Kidney (tissue), 14 donors: ENCODE results near the gene FAF1. TPM values are rescaled to one million over a fixed set of nuclear protein-coding genes. Genes with fewer than 3 reads are reported as not detected.

ENCODE experiments used
- DNase-seq, 5 donors: peaks; one replicate each; pipeline ENCODE4 v3.0.0-alpha.2; 2013 to 2020
- FAIRE-seq: peaks from 2 replicates; lab custom pipeline; 2012; peaks lifted over from hg19 to GRCh38; lab: Jason Lieb, UNC
- H3K27ac ChIP-seq, 2 donors: one replicate each; pipeline ENCODE4 v1.7.0; 2013; ENCODE audit warnings: low read depth in 2 of 2, low read length in 2 of 2, inconsistent platforms in 1 of 2
- H3K27me3 ChIP-seq: one replicate; pipeline ENCODE4 v1.7.1; 2013; ENCODE audit warnings: low read length, inconsistent platforms; ENCODE audit not compliant: control insufficient read depth, insufficient read depth
- H3K36me3 ChIP-seq, 3 donors: one replicate each; pipeline versions ENCODE4 v1.7.0 to v1.7.1; 2013; ENCODE audit warnings: low read length in 3 of 3, control low read depth in 1 of 3, inconsistent platforms in 1 of 3; ENCODE audit not compliant: insufficient read depth in 3 of 3, control insufficient read depth in 2 of 3
- H3K4me1 ChIP-seq, 3 donors: one replicate each; pipeline versions ENCODE4 v1.7.0 to v1.7.1; 2013; ENCODE audit warnings: low read length in 3 of 3, inconsistent platforms in 1 of 3, low read depth in 1 of 3; ENCODE audit not compliant: control insufficient read depth in 2 of 3, insufficient read depth in 2 of 3
- H3K4me3 ChIP-seq, 3 donors: one replicate each; pipeline versions ENCODE4 v1.7.0 to v1.8.1; 2013; ENCODE audit warnings: low read length in 3 of 3, control low read depth in 1 of 3, inconsistent platforms in 1 of 3
- H3K9ac ChIP-seq, 3 donors: one replicate each; pipeline versions ENCODE4 v1.7.0 to v1.7.1; 2013; ENCODE audit warnings: low read length in 3 of 3, control low read depth in 1 of 3, inconsistent platforms in 1 of 3
- H3K9me3 ChIP-seq, 3 donors: one replicate each; pipeline versions ENCODE4 v1.7.0 to v1.7.1; 2013; ENCODE audit warnings: low read length in 3 of 3, control low read depth in 1 of 3, inconsistent platforms in 1 of 3; ENCODE audit not compliant: control insufficient read depth in 2 of 3, insufficient read depth in 1 of 3
- CTCF ChIP-seq: IDR thresholded peaks from 3 replicates; pipeline ENCODE4 v1.5.1; 2012; ENCODE audit warnings: mild to moderate bottlenecking, moderate library complexity, borderline replicate concordance; ENCODE audit not compliant: insufficient read depth; ENCODE audit errors: extremely low read depth
- intact Hi-C: fragments of 100-400 bp; cut with DNase I; formaldehyde crosslinking; loops from one replicate; pipeline ENCODE4 v1.11.1; 2022
- polyA plus RNA-seq: library from polyadenylated mRNA; stranded (reverse); fragments of 350-450 nt; fragmentation: Illumina TruSeq; extraction: RNeasy Lipid Tissue Mini Kit (QIAGEN cat#74804); gene quantifications from one replicate; pipeline ENCODE4 v1.2.3, GENCODE V29; 2014; ENCODE audit warnings: low read depth, low replicate concordance; ENCODE audit not compliant: insufficient read depth
- total RNA-seq: library from RNA; stranded (reverse); fragmentation: NEBNext Ultra II Directional; extraction: Animal tissue kit (Norgen Biotek cat#: 25700); gene quantifications from one replicate; pipeline ENCODE4 v1.2.1, GENCODE V29; 2021
- donor health status: control.
- donor health status: control.
- donor health status: control.
- donor health status: control.
- donor health status: control.
- donor health status: DM: yes; HTN: yes; CAD: no.
- donor health status: Normal renal cell carcinoma (clear cell type).

The FAF1 gene
- total and polyA plus RNA-seq, 2 donors from 2014 or later, result 50.1 to 72.8 TPM

GRCh38 chr1:50977575-50978143, 17.6 kb upstream of the FAF1 start:
- Histone ChIP-seq H3K27me3 (peaks cover 66% of the 10 kb centered on the region), H3K4me3 (peak overlapping the region in 2 of 3 donors; percentile 77 to 81), H3K9me3 (no peaks in the 10 kb centered on the region), H3K4me1 (peaks cover 0 to 7% (median 3%) of the 10 kb centered on the region in 3 donors), H3K9ac (peak overlapping the region in 2 of 3 donors; percentile 71), H3K36me3 (no peaks in the 10 kb centered on the region), H3K27ac (peak overlapping the region; percentile 87 to 92)
- no peak for TF ChIP-seq CTCF
- FAIRE-seq (no peak), DNase-seq (peak; percentile 22 to 82 (median 46))
- intact Hi-C loops, result no loop called here

GRCh38 chr1:50976890-50977574, 17.0 kb upstream of the FAF1 start:
- Histone ChIP-seq H3K36me3 (no peaks in the 10 kb centered on the region), H3K4me1 (peaks cover 0 to 7% (median 3%) of the 10 kb centered on the region in 3 donors), H3K27me3 (peaks cover 68% of the 10 kb centered on the region), H3K9ac (peak overlapping the region in 2 of 3 donors; percentile 71), H3K9me3 (no peaks in the 10 kb centered on the region), H3K4me3 (peak overlapping the region in 2 of 3 donors; percentile 77 to 81), H3K27ac (peak overlapping the region; percentile 87 to 92)
- DNase-seq (peak in 4 of 5 donors; percentile 18 to 49 (median 32)), FAIRE-seq (no peak)
- no peak for TF ChIP-seq CTCF
- intact Hi-C loops, result no loop called here

GRCh38 chr1:50976111-50976889, 16.2 kb upstream of the FAF1 start:
- Histone ChIP-seq H3K9me3 (no peaks in the 10 kb centered on the region), H3K27me3 (peaks cover 62% of the 10 kb centered on the region), H3K4me3 (peak overlapping the region in 2 of 3 donors; percentile 77 to 81), H3K9ac (peak overlapping the region in 2 of 3 donors; percentile 71), H3K4me1 (peaks cover 0 to 7% (median 3%) of the 10 kb centered on the region in 3 donors), H3K36me3 (no peaks in the 10 kb centered on the region), H3K27ac (peak overlapping the region in 1 of 2 donors; percentile 92)
- FAIRE-seq (no peak), DNase-seq (peak in 1 of 5 donors; percentile 22)
- intact Hi-C loops, result no loop called here
- TF ChIP-seq CTCF, result no peak
